HG03575 (cell line): Measurements from ENCODE around the gene EPC2.

Source experiments
- ATAC-seq: cut with Tn5 transposase; IDR thresholded peaks from one replicate; pipeline ENCODE4 v1.9.1; 2021; ENCODE audit not compliant: unreplicated experiment, insufficient number of reproducible peaks, low FRiP score; ENCODE audit errors: extremely low read depth

The EPC2 gene

DNA sequence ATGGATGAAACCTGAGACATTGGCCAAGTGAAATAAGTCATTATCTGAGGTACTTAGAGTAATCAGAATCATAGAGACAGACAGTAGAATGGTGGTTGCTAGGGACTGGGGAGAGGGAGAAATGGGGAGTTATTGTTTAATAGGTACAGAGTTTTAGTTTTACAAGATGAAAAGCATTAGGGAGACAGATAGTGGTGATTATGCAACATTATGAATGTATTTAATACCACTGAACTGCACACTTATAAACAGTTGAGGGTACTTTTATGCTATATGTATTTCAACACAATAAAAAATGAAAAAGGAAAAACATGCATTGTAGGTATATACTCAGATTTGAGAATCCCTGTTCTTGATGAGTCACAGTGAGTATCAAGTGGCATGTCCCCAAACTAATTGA lies 59.7 kb downstream of the EPC2 start:
- no peak for ATAC-seq

DNA sequence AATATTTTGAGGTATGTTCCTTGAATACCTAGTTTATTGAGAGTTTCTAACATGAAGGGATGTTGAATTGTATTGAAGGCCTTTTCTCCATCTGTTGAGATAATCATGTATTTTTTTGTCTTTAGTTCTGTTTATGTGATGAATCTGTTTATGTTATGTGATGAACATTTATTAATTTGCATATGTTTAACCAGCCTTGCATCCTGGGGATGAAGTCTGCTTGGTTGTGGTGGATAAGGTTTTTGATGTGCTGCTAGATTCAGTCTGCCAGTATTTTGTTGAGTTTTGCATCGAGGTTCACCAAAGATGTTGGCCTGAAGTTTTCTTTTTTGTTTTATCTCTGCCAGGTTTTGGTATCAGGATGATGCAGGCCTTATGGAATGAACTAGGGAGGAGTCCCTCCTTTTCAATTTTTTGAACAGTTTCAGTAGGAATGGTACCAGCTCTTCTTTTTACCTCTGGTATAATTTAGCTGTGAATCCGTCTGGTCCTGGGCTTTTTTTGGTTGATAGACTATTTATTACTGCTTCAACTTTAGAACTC lies 71.9 kb downstream of the EPC2 start:
- no peak for ATAC-seq

GRCh38 chr2:148718039-148718438 lies 73.5 kb downstream of the EPC2 start:
- no peak for ATAC-seq

DNA sequence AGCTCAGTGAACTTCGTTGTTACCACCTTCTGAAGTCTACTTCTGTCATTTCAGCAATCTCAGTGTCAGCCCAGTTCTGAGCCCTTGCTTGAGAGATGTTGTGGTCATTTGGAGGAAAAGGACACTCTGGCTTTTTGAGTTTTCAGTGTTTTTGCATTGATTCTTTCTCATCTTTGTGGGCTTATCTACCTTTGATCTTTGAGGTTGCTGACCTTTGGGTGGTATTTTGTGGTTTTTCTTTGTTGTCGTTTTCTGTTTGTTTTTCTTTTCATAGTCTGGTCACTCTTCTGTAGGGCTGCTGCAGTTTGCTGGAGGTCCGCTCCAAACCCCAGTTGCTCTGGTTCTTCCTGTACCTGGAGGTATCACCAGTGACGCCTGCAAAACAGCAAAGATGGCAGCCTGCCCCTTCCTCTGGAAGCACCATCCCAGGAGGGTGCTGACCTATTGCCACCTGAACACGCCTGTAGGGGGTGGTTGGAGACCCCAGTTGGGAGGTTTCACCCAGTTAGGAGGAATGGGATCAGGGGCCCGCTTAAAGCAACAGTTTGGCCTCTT lies 74.7 kb downstream of the EPC2 start:
- no peak for ATAC-seq

DNA sequence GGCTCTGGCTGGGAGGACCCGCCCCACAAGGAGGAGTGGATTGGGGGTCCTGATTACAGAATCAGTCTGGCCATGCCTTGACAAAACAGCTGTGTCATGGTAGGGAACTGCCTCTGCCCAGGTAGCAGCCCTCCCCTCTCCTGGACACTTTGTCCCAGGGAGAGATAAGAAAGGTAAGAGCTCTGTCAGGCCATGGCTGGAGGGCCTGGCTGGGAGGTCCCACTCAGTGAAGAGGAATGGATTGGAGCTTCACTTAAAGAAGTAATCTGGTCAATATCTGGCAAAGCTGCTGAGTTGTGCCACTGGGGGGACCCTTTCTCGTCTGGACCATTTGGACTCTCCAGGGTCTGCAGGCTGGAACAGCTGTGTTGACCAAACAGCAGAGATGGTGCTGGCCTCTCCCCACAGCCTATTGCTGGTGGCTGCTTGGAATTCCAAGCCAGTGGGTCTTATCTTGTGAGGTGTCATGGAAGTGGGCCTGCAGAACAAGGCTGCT lies 75.4 kb downstream of the EPC2 start:
- ATAC-seq: no peak

DNA sequence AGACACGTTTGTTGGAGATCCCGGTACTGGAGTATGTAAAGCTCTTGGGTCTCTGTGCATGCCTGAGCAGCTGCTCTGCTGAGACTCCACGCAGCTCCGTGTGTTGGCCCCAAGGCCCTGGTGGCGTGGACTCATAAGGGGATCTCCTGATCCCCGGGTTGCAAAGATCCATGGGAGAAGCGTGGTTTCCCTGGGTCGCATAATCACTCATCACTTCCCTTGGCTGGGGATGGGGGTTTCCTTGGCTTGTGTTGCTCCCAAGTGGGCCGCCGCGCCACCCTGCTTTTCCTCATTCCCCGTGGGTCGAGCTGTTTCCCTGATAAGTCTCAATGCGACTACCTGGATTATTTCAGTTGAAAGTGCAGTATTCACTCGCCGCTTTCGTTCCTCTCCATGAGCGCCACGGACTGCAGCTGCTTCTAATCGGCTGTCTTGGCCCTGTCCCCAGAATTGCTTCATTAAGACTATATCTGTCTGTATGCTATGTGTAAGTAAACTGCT lies 76.0 kb downstream of the EPC2 start:
- ATAC-seq: no peak

DNA sequence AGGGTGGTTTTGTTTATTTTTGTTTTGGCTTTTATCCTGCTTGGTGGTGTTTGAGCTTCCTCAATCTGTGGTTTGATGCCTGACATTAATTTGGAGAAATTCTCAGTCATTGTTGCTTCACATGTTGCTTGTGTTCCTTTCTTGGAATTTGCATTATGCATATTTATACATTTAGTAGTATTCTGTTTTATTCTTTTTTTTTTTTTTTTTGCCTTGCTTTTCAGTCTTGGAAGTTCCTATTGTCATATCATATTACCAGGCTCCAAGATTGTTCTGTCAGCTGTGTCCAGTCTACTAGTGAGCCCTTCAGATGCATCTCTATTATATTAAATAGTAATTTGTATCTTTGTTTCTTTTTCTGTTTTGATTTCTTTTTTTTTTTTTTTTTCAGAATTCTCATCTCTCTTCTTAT lies 77.0 kb downstream of the EPC2 start:
- no peak for ATAC-seq

DNA sequence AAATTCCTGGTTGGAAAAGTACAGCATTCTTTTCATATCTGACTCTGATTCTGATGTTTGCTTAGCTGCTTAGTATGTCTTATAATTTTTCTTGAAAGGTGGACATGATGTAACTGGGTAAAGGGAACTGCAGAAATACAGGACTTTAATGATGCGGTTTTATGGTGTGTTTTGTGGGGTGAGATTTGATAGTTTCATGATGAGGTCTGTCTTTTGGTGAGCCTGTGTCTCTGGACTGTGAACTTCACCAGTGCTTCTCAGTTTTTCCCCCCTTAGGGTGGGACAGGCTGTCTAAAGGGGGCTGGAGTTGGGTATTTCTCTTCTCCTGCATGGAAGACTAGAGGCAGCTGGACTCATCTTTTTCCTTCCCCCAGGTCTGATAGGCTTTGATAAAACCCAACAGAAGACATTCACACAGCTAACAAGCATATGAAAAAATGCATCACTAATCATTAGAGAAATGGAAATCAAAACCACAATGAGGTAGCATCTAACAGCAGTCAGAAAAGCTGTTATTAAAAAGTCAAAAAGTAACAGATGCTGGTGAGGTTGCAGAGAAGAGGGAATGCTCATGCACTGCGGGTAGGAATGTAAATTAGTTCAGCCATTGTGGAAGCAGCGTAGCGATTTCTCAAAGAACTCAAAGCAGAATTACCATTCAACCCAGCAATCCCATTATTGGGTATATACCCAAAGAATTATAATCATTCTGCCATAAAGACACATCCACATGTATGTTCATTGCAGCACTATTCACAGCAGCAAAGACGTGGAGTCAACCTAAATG lies 77.6 kb downstream of the EPC2 start:
- ATAC-seq: no peak

- ATAC-seq: no peak
Measured at GRCh38 chr2:148725564-148725963, 81.0 kb downstream of the EPC2 start.

DNA sequence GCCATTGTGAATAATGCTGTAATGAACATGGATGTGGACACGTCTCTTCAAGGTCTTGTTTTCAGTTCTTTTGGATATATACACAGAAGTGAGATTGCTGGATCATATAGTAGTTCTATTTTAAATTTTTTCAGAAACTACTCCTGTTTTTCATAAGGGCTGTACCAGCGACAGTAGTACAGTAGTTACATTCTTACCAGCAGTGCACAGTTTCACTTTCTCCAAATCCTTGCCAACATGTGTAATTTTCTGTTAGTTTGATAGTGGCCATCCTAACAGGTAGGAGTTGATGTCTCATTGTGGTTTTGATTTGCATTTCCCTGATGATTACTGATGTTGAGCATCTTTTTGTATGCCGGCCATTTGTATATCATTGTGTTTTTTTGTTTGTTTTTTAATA lies 81.7 kb downstream of the EPC2 start:
- no peak for ATAC-seq

- ATAC-seq: no peak
Measured at GRCh38 chr2:148730085-148730484, 85.5 kb downstream of the EPC2 start.

- no peak for ATAC-seq
Measured at GRCh38 chr2:148737742-148738141, 93.2 kb downstream of the EPC2 start.

DNA sequence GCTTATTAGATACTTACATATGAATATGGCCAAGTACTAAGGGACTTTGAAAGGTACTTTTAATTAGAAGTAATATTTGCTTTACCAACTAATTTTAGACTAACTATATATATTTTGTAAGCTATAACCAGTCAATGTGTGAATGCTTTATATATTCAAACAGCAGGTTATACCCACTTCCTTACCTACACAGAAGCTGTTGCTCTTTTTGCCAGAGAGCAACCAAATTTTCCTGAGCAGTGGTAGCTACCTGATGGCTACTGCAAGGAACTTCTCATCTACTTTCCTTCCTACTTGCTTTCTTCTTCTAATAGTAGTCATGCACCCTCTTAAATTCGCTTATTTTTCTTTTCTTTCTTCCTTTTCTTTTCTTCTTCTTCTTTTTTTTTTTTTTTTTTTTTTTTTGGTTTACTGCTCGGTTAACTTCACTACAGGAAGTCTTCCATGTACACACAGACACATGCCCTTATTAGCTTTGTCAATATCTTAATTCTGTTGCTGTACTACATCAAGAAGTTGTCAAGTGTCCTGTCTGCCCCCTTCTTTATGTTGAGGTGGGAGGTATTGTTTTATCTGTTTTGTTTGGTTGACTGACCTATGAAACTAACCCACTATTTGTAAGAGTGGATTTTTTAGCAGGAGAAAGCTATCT lies 95.0 kb downstream of the EPC2 start:
- ATAC-seq: no peak

DNA sequence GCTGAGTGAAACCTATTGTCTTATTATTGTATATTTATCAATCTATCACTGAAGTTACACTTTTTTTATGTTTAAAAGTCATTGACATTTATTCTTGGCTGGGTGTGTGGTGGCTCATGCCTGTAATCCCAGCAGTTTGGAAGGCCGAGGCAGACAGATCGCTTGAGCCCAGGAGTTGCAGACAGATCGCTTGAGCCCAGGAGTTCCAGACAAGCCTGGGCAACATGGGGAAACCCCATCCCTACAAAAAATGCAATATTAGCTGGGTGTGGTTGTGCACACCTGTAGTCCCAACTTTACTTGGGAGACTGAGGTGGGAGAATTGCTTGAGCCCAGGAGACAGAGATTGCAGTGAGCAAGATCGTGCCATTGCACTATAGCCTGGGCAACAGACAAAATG lies 97.8 kb downstream of the EPC2 start:
- no peak for ATAC-seq

GRCh38 chr2:148745151-148745851 lies 100.8 kb downstream of the EPC2 start:
- ATAC-seq: no peak

DNA sequence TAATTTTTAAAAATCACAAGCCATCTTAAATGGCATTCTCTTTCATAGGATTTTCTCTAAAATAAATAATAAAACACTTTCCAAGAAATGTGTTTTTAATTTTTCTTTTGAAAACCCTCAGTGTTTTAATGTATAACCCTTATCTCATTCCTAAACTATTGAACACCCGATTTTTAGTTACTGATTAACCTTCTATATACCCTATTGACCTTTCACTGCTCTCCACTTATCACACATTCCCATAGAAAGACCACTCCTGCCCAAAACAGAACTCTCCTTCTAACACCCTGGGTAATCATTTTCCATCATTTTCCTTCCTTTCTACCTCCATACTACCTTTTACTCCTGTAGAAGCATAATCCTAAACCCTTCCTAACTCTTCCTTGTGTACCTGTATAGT lies 102.4 kb downstream of the EPC2 start:
- no peak for ATAC-seq

GRCh38 chr2:148751907-148752306 lies 107.4 kb downstream of the EPC2 start:
- ATAC-seq: no peak

DNA sequence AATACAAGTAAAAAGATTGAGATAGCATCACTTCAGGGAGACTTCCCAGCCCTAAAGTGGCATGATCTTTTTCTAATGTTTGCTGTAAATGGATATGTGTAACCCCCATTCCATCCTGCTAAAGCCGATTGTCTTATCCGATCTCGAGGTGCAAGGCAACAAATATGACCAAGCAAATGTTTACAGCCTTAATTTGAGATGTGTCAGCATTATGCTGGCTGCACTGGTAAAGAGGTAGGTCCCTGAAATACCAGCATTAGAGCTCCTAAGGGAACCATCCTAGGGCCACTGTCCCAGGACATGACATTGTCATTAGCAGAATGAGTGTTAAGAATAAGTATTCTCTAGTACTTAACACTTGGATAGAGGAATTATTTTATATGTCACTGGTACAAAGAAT lies 108.4 kb downstream of the EPC2 start:
- ATAC-seq: no peak

DNA sequence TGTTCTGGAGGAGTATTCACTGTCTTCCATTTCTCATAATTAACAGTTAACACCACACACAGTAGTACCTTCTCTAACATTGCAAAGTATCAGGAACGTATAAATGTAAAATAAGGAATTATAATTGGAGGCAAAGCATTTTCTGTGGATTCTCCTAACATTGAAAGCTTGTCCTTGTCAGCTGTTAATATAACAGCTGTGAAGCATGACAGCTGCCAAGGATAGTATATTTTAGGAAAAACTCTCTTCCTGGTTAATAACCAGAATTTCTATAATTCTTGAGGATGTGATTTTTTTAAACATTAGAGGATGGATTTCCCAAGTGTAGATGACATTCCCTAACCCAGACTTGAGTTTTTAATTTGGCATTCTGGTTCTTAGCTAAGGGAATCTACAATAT lies 110.3 kb downstream of the EPC2 start:
- ATAC-seq: no peak
